HEK293 (cell line): ENCODE measurements around the gene HOXC5.

Experiments
- CTCF ChIA-PET: fragments of 350-600 bp; formaldehyde crosslinking; extraction: SDS; loops from one replicate; lab custom pipeline; 2021; ENCODE audit warnings: antibody characterized with exemption; lab: Yijun Ruan, JAX
- POLR2A ChIA-PET: fragments of 300-600 bp; formaldehyde crosslinking; extraction: SDS; loops from one replicate; lab custom pipeline; 2020; ENCODE audit warnings: antibody characterized with exemption, inconsistent platforms; lab: Yijun Ruan, JAX
- H3K27ac ChIP-seq: fragments of 200-500 bp; sonication (Bioruptor generic); 2 replicates; pipeline ENCODE4 v1.5.1; 2014; ENCODE audit warnings: low read depth, low read length, control low read depth, inconsistent platforms; ENCODE audit errors: extremely low read depth
- H3K36me3 ChIP-seq, 2 experiments: fragments of 200-500 bp in 1 of 2; sonication (Bioruptor generic) in 1 of 2; 1 replicate in 1 of 2; 2 replicates in 1 of 2; pipeline ENCODE4 v1.5.1; 2014 to 2017; ENCODE audit warnings: inconsistent platforms in 2 of 2, low read length in 2 of 2; ENCODE audit not compliant: control insufficient read depth in 2 of 2, insufficient read depth in 1 of 2
- H3K4me1 ChIP-seq: fragments of 200-500 bp; sonication (Bioruptor generic); 2 replicates; pipeline ENCODE4 v1.5.1; 2014; ENCODE audit warnings: mild to moderate bottlenecking, low read length, inconsistent platforms; ENCODE audit not compliant: control insufficient read depth, insufficient read depth
- H3K4me3 ChIP-seq: 2 replicates; pipeline ENCODE4 v1.5.1; 2011; ENCODE audit warnings: low read depth, mild to moderate bottlenecking, control low read depth, low read length, moderate library complexity
- H3K9me3 ChIP-seq: fragments of 200-500 bp; sonication (Bioruptor generic); 2 replicates; pipeline ENCODE4 v1.5.1; 2014; ENCODE audit warnings: low read depth, low read length, inconsistent platforms; ENCODE audit not compliant: control insufficient read depth, insufficient read depth
- CTCF ChIP-seq: fragments of 450-650 bp; formaldehyde crosslinking; IDR thresholded peaks from 2 replicates; pipeline ENCODE4 v1.5.1; 2016; ENCODE audit warnings: missing biosample characterization, missing genetic modification characterization
- GLIS1 ChIP-seq: fragments of 450-650 bp; formaldehyde crosslinking; IDR thresholded peaks from 2 replicates; pipeline ENCODE4 v1.5.1; 2016; ENCODE audit warnings: missing biosample characterization, missing genetic modification characterization
- HOXA7 ChIP-seq: sonication (generic); formaldehyde crosslinking; IDR thresholded peaks from 2 replicates; pipeline ENCODE4 v1.8.1; 2022; ENCODE audit warnings: missing genetic modification reagents, borderline replicate concordance
- HOXD13 ChIP-seq: sonication (generic); formaldehyde crosslinking; IDR thresholded peaks from 2 replicates; pipeline ENCODE4 v1.8.0; 2022; ENCODE audit warnings: missing genetic modification reagents, borderline replicate concordance
- KLF9 ChIP-seq: fragments of 450-650 bp; formaldehyde crosslinking; IDR thresholded peaks from 2 replicates; pipeline ENCODE4 v1.5.1; 2016; ENCODE audit warnings: missing biosample characterization, missing genetic modification characterization, low read depth
- PRDM1 ChIP-seq: fragments of 450-650 bp; formaldehyde crosslinking; IDR thresholded peaks from 2 replicates; pipeline ENCODE4; 2016; ENCODE audit warnings: missing biosample characterization, missing genetic modification characterization
- PRDM4 ChIP-seq: fragments of 450-650 bp; formaldehyde crosslinking; IDR thresholded peaks from 2 replicates; pipeline ENCODE4 v1.5.1; 2017; ENCODE audit warnings: missing biosample characterization, missing genetic modification characterization
- SALL2 ChIP-seq: fragments of 450-650 bp; formaldehyde crosslinking; IDR thresholded peaks from 2 replicates; pipeline ENCODE4 v1.5.0; 2017; ENCODE audit warnings: missing biosample characterization, mild to moderate bottlenecking, missing genetic modification characterization, borderline replicate concordance
- TCF7L2 ChIP-seq: IDR thresholded peaks from 2 replicates; pipeline ENCODE4 v1.6.1; 2011; ENCODE audit warnings: low read depth, mild to moderate bottlenecking, inconsistent platforms, low read length, moderate library complexity, borderline replicate concordance
- YY2 ChIP-seq: fragments of 450-650 bp; formaldehyde crosslinking; IDR thresholded peaks from 2 replicates; pipeline ENCODE4 v1.5.1; 2016; ENCODE audit warnings: missing biosample characterization, missing genetic modification characterization
- ZBTB10 ChIP-seq: fragments of 450-650 bp; formaldehyde crosslinking; IDR thresholded peaks from 2 replicates; pipeline ENCODE4 v1.5.1; 2016; ENCODE audit warnings: missing biosample characterization, missing genetic modification characterization
- ZBTB20 ChIP-seq: fragments of 450-650 bp; formaldehyde crosslinking; IDR thresholded peaks from 2 replicates; pipeline ENCODE4 v1.5.1; 2016; ENCODE audit warnings: missing biosample characterization, missing genetic modification characterization
- ZNF10 ChIP-seq: fragments of 450-650 bp; formaldehyde crosslinking; IDR thresholded peaks from 2 replicates; pipeline ENCODE4 v1.5.1; 2017; ENCODE audit warnings: missing biosample characterization, missing genetic modification characterization
- ZNF221 ChIP-seq: fragments of 450-650 bp; formaldehyde crosslinking; IDR thresholded peaks from 2 replicates; pipeline ENCODE4 v1.5.1; 2017; ENCODE audit warnings: missing biosample characterization, missing genetic modification characterization, borderline replicate concordance
- ZNF26 ChIP-seq: fragments of 450-650 bp; formaldehyde crosslinking; IDR thresholded peaks from 2 replicates; pipeline ENCODE4 v1.5.1; 2016; ENCODE audit warnings: missing biosample characterization, missing genetic modification characterization
- ZNF416 ChIP-seq: fragments of 450-650 bp; formaldehyde crosslinking; IDR thresholded peaks from 2 replicates; pipeline ENCODE4 v1.5.1; 2016; ENCODE audit warnings: missing biosample characterization, missing genetic modification characterization
- ZNF510 ChIP-seq: fragments of 450-650 bp; formaldehyde crosslinking; IDR thresholded peaks from 2 replicates; pipeline ENCODE4 v1.5.1; 2018; ENCODE audit warnings: mild to moderate bottlenecking, missing genetic modification characterization, missing biosample characterization; ENCODE audit not compliant: insufficient replicate concordance
- ZNF623 ChIP-seq: fragments of 450-650 bp; formaldehyde crosslinking; IDR thresholded peaks from 2 replicates; pipeline ENCODE4 v1.5.1; 2016; ENCODE audit warnings: missing biosample characterization, missing genetic modification characterization
- ZNF624 ChIP-seq: fragments of 450-650 bp; formaldehyde crosslinking; IDR thresholded peaks from 2 replicates; pipeline ENCODE4 v1.5.1; 2017; ENCODE audit warnings: missing biosample characterization, missing genetic modification characterization
- ZNF670 ChIP-seq: fragments of 450-650 bp; formaldehyde crosslinking; IDR thresholded peaks from 2 replicates; pipeline ENCODE4 v1.5.1; 2016; ENCODE audit warnings: missing biosample characterization, missing genetic modification characterization, low read depth
- TF ChIP-seq, protein P1 (sequence below): fragments of 450-650 bp; IDR thresholded peaks from 2 replicates; pipeline ENCODE4 v1.5.1; 2018; ENCODE audit warnings: missing biosample characterization, mild to moderate bottlenecking, missing genetic modification characterization
- TF ChIP-seq, protein P2 (sequence below): fragments of 450-650 bp; formaldehyde crosslinking; IDR thresholded peaks from 2 replicates; pipeline ENCODE4 v1.5.1; 2017; ENCODE audit warnings: missing biosample characterization, missing genetic modification characterization

Gene HOXC5

GRCh38 chr12:54017878-54018467 is 14.9 kb upstream of the HOXC5 start:
- Histone ChIP-seq H3K9me3 (no peaks in the 10 kb centered on the region), H3K4me3 (peak overlapping the region; percentile 81), H3K4me1 (peaks cover 49% of the 10 kb centered on the region), H3K27ac (peak overlapping the region; percentile 100), H3K36me3 (no peaks in the 10 kb centered on the region)
- POLR2A ChIA-PET: interaction anchor here (0.6 to 2.5 kb wide), 29 partner anchors 9 to 1012 kb away, joined by 3 to 39 read pairs (median 6); partner anchors contain the start of genes ATP5MC2, CBX5, EIF4B and HNRNPA1
- CTCF ChIA-PET: interaction anchor here (0.6 to 3.8 kb wide), 10 partner anchors 10 to 197 kb away, joined by 3 to 23 read pairs (median 6); partner anchors contain the start of genes HOXC10, HOXC5 and HOXC6
- TF ChIP-seq ZNF221 (tag by site-specific recombination): no peak
- TF ChIP-seq ZNF26 (tag by site-specific recombination): no peak
- TF ChIP-seq ZNF624 (tag by site-specific recombination): no peak
- TF ChIP-seq ZNF623 (tag by site-specific recombination): no peak
- peak; percentile 59 for TF ChIP-seq GLIS1 (tag by site-specific recombination)
- TF ChIP-seq ZNF416: no peak
- TF ChIP-seq ZBTB20 (tag by site-specific recombination): peak; percentile 68
- no peak for TF ChIP-seq HOXA7 (CRISPR knock-in tag)
- TF ChIP-seq, protein P1, sequence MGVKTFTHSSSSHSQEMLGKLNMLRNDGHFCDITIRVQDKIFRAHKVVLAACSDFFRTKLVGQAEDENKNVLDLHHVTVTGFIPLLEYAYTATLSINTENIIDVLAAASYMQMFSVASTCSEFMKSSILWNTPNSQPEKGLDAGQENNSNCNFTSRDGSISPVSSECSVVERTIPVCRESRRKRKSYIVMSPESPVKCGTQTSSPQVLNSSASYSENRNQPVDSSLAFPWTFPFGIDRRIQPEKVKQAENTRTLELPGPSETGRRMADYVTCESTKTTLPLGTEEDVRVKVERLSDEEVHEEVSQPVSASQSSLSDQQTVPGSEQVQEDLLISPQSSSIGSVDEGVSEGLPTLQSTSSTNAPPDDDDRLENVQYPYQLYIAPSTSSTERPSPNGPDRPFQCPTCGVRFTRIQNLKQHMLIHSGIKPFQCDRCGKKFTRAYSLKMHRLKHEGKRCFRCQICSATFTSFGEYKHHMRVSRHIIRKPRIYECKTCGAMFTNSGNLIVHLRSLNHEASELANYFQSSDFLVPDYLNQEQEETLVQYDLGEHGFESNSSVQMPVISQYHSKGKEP (tag by site-specific recombination): peak; percentile 62
- TF ChIP-seq ZNF510: no peak
- no peak for TF ChIP-seq ZNF670 (tag by site-specific recombination)
- TF ChIP-seq CTCF (tag by site-specific recombination): no peak
- TF ChIP-seq KLF9: peak; percentile 91
- 0 out of 2 replicates have a peak, but pooled peaks have one; percentile 12 for TF ChIP-seq YY2
- peak; percentile 45; the same call in 1 of the 2 replicates for TF ChIP-seq PRDM4 (tag by site-specific recombination)
- no peak; the same call in 1 of the 2 replicates for TF ChIP-seq ZNF10 (tag by site-specific recombination)
- peak; percentile 85 for TF ChIP-seq ZBTB10
- TF ChIP-seq, protein P2, sequence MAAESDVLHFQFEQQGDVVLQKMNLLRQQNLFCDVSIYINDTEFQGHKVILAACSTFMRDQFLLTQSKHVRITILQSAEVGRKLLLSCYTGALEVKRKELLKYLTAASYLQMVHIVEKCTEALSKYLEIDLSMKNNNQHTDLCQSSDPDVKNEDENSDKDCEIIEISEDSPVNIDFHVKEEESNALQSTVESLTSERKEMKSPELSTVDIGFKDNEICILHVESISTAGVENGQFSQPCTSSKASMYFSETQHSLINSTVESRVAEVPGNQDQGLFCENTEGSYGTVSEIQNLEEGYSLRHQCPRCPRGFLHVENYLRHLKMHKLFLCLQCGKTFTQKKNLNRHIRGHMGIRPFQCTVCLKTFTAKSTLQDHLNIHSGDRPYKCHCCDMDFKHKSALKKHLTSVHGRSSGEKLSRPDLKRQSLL (tag by site-specific recombination): no peak
- no peak for TF ChIP-seq TCF7L2
- TF ChIP-seq SALL2 (tag by site-specific recombination): no peak
- TF ChIP-seq PRDM1 (tag by site-specific recombination): no peak
- TF ChIP-seq HOXD13: no peak
